ENCODE data around the gene HS1BP3. TPM values are rescaled to one million over a fixed set of nuclear protein-coding genes. Genes with fewer than 3 reads are reported as not detected.

HS1BP3 gene
- total RNA-seq, 4 donors from 2014 or later, result 7.1 to 41.8 (median 28.4) TPM

GRCh38 chr2:20620271-20620681 is 30.6 kb downstream of the HS1BP3 start:
- Histone ChIP-seq H3K4me3 (no peak overlapping the region), H3K36me3 (no peaks in the 10 kb centered on the region), H3K4me1 (peaks cover 25 to 34% of the 10 kb centered on the region in 2 donors), H3K27me3 (no peaks in the 10 kb centered on the region), H3K27ac (peak overlapping the region; percentile 95), H3K9me3 (no peaks in the 10 kb centered on the region)
- DNase-seq, result peak; percentile 24 to 28
- intact Hi-C loops (cut with DNase I; ENCODE audit: low total_unique reads), result no loop called here
- TF ChIP-seq CTCF (IDR thresholded peaks at IDR 0.05) (no peak), POLR2A (IDR thresholded peaks at IDR 0.05) (no peak)

- Histone ChIP-seq H3K9me3 (no peaks in the 10 kb centered on the region), H3K27me3 (no peaks in the 10 kb centered on the region), H3K36me3 (no peaks in the 10 kb centered on the region), H3K4me1 (peaks cover 25 to 34% of the 10 kb centered on the region in 2 donors), H3K4me3 (no peak overlapping the region), H3K27ac (peak overlapping the region; percentile 95)
- intact Hi-C loops (cut with DNase I; ENCODE audit: low total_unique reads), result no loop called here
- DNase-seq, result peak; percentile 27 to 53
- TF ChIP-seq CTCF (IDR thresholded peaks at IDR 0.05), result no peak
- TF ChIP-seq POLR2A (IDR thresholded peaks at IDR 0.05), result no peak
Measured at GRCh38 chr2:20619624-20620024, 31.3 kb downstream of the HS1BP3 start.

GRCh38 chr2:20618886-20619521 is 31.9 kb downstream of the HS1BP3 start:
- peak overlapping the region; percentile 95 for H3K27ac ChIP-seq
- H3K4me1 ChIP-seq, result peaks cover 25 to 34% of the 10 kb centered on the region in 2 donors
- H3K36me3 ChIP-seq, result no peaks in the 10 kb centered on the region
- TF ChIP-seq CTCF (IDR thresholded peaks at IDR 0.05), result no peak
- no peak for TF ChIP-seq POLR2A (IDR thresholded peaks at IDR 0.05)
- H3K27me3 ChIP-seq, result no peaks in the 10 kb centered on the region
- DNase-seq, result peak in 1 of 2 donors; percentile 29
- intact Hi-C loops (cut with DNase I; ENCODE audit: low total_unique reads), result no loop called here
- no peaks in the 10 kb centered on the region for H3K9me3 ChIP-seq
- no peak overlapping the region for H3K4me3 ChIP-seq

GRCh38 chr2:20618468-20618885 is 32.4 kb downstream of the HS1BP3 start:
- no peaks in the 10 kb centered on the region for H3K27me3 ChIP-seq
- peaks cover 25 to 34% of the 10 kb centered on the region in 2 donors for H3K4me1 ChIP-seq
- no peaks in the 10 kb centered on the region for H3K36me3 ChIP-seq
- peak overlapping the region; percentile 95 for H3K27ac ChIP-seq
- peak; percentile 69 to 76 for DNase-seq
- intact Hi-C loops (cut with DNase I; ENCODE audit: low total_unique reads), result no loop called here
- no peak overlapping the region for H3K4me3 ChIP-seq
- TF ChIP-seq CTCF (IDR thresholded peaks at IDR 0.05), result no peak
- no peak for TF ChIP-seq POLR2A (IDR thresholded peaks at IDR 0.05)
- H3K9me3 ChIP-seq, result no peaks in the 10 kb centered on the region

- intact Hi-C loops (cut with DNase I; ENCODE audit: low total_unique reads), result no loop called here
- Histone ChIP-seq H3K27me3 (no peaks in the 10 kb centered on the region), H3K36me3 (no peaks in the 10 kb centered on the region), H3K27ac (peak overlapping the region; percentile 95), H3K9me3 (no peaks in the 10 kb centered on the region), H3K4me3 (no peak overlapping the region), H3K4me1 (peaks cover 25 to 34% of the 10 kb centered on the region in 2 donors)
- DNase-seq, result peak; percentile 99
- peak; percentile 27 to 88 (median 54) for TF ChIP-seq CTCF (IDR thresholded peaks at IDR 0.05)
- peak; percentile 28 to 49 for TF ChIP-seq POLR2A (IDR thresholded peaks at IDR 0.05)
Measured at GRCh38 chr2:20617892-20618467, 32.9 kb downstream of the HS1BP3 start.
